SK-N-SH (cell line): ENCODE data around the gene ACAD11. TPM values are rescaled to one million over a fixed set of nuclear protein-coding genes. Genes with fewer than 3 reads are reported as not detected.

ENCODE experiments used
- CTCF ChIA-PET: fragments of 300-600, 350-600 bp; formaldehyde crosslinking; extraction: SDS; loops from one replicate; lab custom pipeline; 2021; lab: Yijun Ruan, JAX
- POLR2A ChIA-PET: fragments of 350-600 bp; sonication (Branson Sonifier 250); formaldehyde crosslinking; extraction: SDS; loops from one replicate; lab custom pipeline; 2020; ENCODE audit warnings: antibody characterized with exemption, inconsistent platforms; lab: Yijun Ruan, JAX
- DNase-seq: peaks from one replicate; pipeline ENCODE4 v3.0.0; 2012
- H2AFZ ChIP-seq: fragments of 200-600 bp; sonication (generic); 2 replicates; pipeline ENCODE4 v1.8.1; 2016; ENCODE audit warnings: antibody characterized with exemption, mild to moderate bottlenecking, low read depth
- H3F3A ChIP-seq: fragments of 200-600 bp; sonication (generic); replicated peaks from 2 replicates; pipeline ENCODE3; 2016; ENCODE audit warnings: antibody characterized with exemption, mild to moderate bottlenecking; ENCODE audit not compliant: insufficient read depth
- H3K27ac ChIP-seq, 2 experiments: fragments of 200-500 bp in 1 of 2; fragments of 200-600 bp in 1 of 2; sonication (Bioruptor generic) in 1 of 2; sonication (generic), shearing (Covaris generic) in 1 of 2; 2 replicates each; pipeline versions ENCODE4 v1.5.1 to v1.6.1; 2014 to 2016; ENCODE audit warnings: low read depth in 2 of 2, inconsistent platforms in 1 of 2, low read length in 1 of 2, mild to moderate bottlenecking in 1 of 2, mixed read lengths in 1 of 2
- H3K27me3 ChIP-seq: fragments of 200-600 bp; sonication (generic), shearing (Covaris generic); 2 replicates; pipeline ENCODE4 v1.6.1; 2016; ENCODE audit warnings: mixed run types; ENCODE audit not compliant: insufficient read depth
- H3K36me3 ChIP-seq, 2 experiments: fragments of 200-500 bp in 1 of 2; fragments of 200-600 bp in 1 of 2; sonication (Bioruptor generic) in 1 of 2; sonication (generic) in 1 of 2; replicated peaks in 1 of 2; 2 replicates each; pipeline versions ENCODE3 to v1.5.1; 2014 to 2016; ENCODE audit warnings: low read length in 1 of 2, mild to moderate bottlenecking in 1 of 2; ENCODE audit not compliant: insufficient read depth in 2 of 2, control insufficient read depth in 1 of 2
- H3K4me1 ChIP-seq, 2 experiments: fragments of 200-500 bp in 1 of 2; fragments of 200-600 bp in 1 of 2; sonication (Bioruptor generic) in 1 of 2; sonication (generic), shearing (Covaris generic) in 1 of 2; 2 replicates each; pipeline versions ENCODE4 v1.5.1 to v1.6.1; 2014 to 2016; ENCODE audit warnings: low read depth in 1 of 2, low read length in 1 of 2, mixed run types in 1 of 2; ENCODE audit not compliant: insufficient read depth in 2 of 2, control insufficient read depth in 1 of 2
- H3K4me2 ChIP-seq: fragments of 200-600 bp; sonication (generic), shearing (Covaris generic); 2 replicates; pipeline ENCODE4 v1.6.1; 2017; ENCODE audit warnings: mixed run types
- H3K4me3 ChIP-seq, 2 experiments: fragments of 200-500 bp in 1 of 2; fragments of 200-600 bp in 1 of 2; sonication (Bioruptor generic) in 1 of 2; sonication (generic), shearing (Covaris generic) in 1 of 2; 2 replicates each; pipeline versions ENCODE4 v1.5.1 to v1.8.1; 2014 to 2016; ENCODE audit warnings: low read depth in 2 of 2, inconsistent platforms in 1 of 2, low read length in 1 of 2, mild to moderate bottlenecking in 1 of 2, mixed read lengths in 1 of 2, moderate library complexity in 1 of 2
- H3K79me2 ChIP-seq: fragments of 200-600 bp; sonication (generic); 2 replicates; pipeline ENCODE4 v1.8.1; 2017; ENCODE audit warnings: mild to moderate bottlenecking; ENCODE audit not compliant: insufficient read depth
- H3K9ac ChIP-seq: fragments of 200-600 bp; sonication (generic); 2 replicates; pipeline ENCODE4 v1.6.1; 2017; ENCODE audit warnings: mixed run types
- H3K9me2 ChIP-seq: fragments of 200-600 bp; sonication (generic); 2 replicates; pipeline ENCODE4 v1.6.1; 2017; ENCODE audit warnings: mixed run types
- H3K9me3 ChIP-seq: fragments of 200-600 bp; sonication (generic); 2 replicates; pipeline ENCODE4 v1.6.1; 2017; ENCODE audit warnings: mixed run types, mild to moderate bottlenecking, moderate library complexity
- H4K20me1 ChIP-seq: fragments of 200-600 bp; sonication (generic); 2 replicates; pipeline ENCODE4 v1.6.1; 2017; ENCODE audit warnings: mild to moderate bottlenecking, mixed run types; ENCODE audit not compliant: insufficient read depth
- CTCF ChIP-seq: fragments of 200-600 bp; sonication (generic); IDR thresholded peaks from 2 replicates; pipeline ENCODE4 v1.6.1; 2017; ENCODE audit warnings: antibody characterized with exemption, mild to moderate bottlenecking, moderate library complexity
- ELF1 ChIP-seq: IDR thresholded peaks from 2 replicates; pipeline ENCODE4 v1.4.0; 2012
- EP300 ChIP-seq, 2 experiments: IDR thresholded peaks; 2 replicates each; pipeline versions ENCODE4 v1.4.0 to v1.6.1; 2012; ENCODE audit warnings: borderline replicate concordance in 1 of 2, low read depth in 1 of 2, low read length in 1 of 2
- FOXJ3 ChIP-seq: sonication (generic); formaldehyde crosslinking; IDR thresholded peaks from 2 replicates; pipeline ENCODE4 v1.5.1; 2020; ENCODE audit warnings: mild to moderate bottlenecking, missing genetic modification reagents
- FOXM1 ChIP-seq: IDR thresholded peaks from 2 replicates; pipeline ENCODE4 v1.4.0; 2012; ENCODE audit warnings: low read depth, mild to moderate bottlenecking
- GABPA ChIP-seq: IDR thresholded peaks from 2 replicates; pipeline ENCODE4 v1.4.0; 2012; ENCODE audit warnings: low read depth, mild to moderate bottlenecking
- JUND ChIP-seq: IDR thresholded peaks from 2 replicates; pipeline ENCODE4 v1.4.0; 2012
- MAX ChIP-seq: IDR thresholded peaks from 2 replicates; pipeline ENCODE4 v1.4.0; 2012; ENCODE audit warnings: low read depth
- NFIC ChIP-seq: IDR thresholded peaks from 2 replicates; pipeline ENCODE4 v1.4.0; 2012; ENCODE audit warnings: borderline replicate concordance
- REST ChIP-seq: IDR thresholded peaks from 2 replicates; pipeline ENCODE4 v1.6.1; 2012; ENCODE audit warnings: mild to moderate bottlenecking, low read depth, low read length, moderate library complexity
- RFX5 ChIP-seq: IDR thresholded peaks from 2 replicates; pipeline ENCODE4 v1.6.1; 2012; ENCODE audit warnings: mild to moderate bottlenecking, improper control_type of control experiment, low read length
- SMC3 ChIP-seq: IDR thresholded peaks from 2 replicates; pipeline ENCODE4 v1.6.1; 2012; ENCODE audit warnings: low read depth, low read length, improper control_type of control experiment
- TEAD4 ChIP-seq: IDR thresholded peaks from 2 replicates; pipeline ENCODE4 v1.4.0; 2012; ENCODE audit warnings: mild to moderate bottlenecking, borderline replicate concordance; ENCODE audit not compliant: insufficient read depth
- WGBS: methylation state at CpG from one replicate; pipeline ENCODE4 v1.1.6; 2017; ENCODE audit warnings: low lambda C conversion rate; 5-methylcytosine and 5-hydroxymethylcytosine counted together
- polyA plus RNA-seq, 3 experiments: library from polyadenylated mRNA; depleted of rRNA; stranded (reverse); fragments of >200 nt; gene quantifications; 2 replicates each; pipeline ENCODE4 v1.2.3, GENCODE V29; 2012

ACAD11 gene
- polyA plus RNA-seq, 1 of the 3 experiments (the other 2 are of a cell fraction), result 16.3 TPM

GRCh38 chr3:132537297-132537696, 122.3 kb downstream of the ACAD11 start:
- Histone ChIP-seq H3K9me2 (no peaks in the 10 kb centered on the region), H4K20me1 (no peaks in the 10 kb centered on the region), H3K9me3 (no peaks in the 10 kb centered on the region), H3K4me3 (no peak overlapping the region), H3K36me3 (peaks cover 51 to 57% of the 10 kb centered on the region in 2 experiments), H3K4me2 (no peak overlapping the region), H3F3A (peaks cover 19% of the 10 kb centered on the region), H2AFZ (no peak overlapping the region), H3K4me1 (peaks cover 0 to 9% of the 10 kb centered on the region in 2 experiments; a peak in 1 of 4 replicates), H3K27ac (no peak overlapping the region), H3K9ac (no peak overlapping the region), H3K79me2 (0 out of 2 replicates have a peak, but pooled peaks cover 4% of the 10 kb centered on the region), H3K27me3 (no peaks in the 10 kb centered on the region)
- no peak for TF ChIP-seq EP300 (IDR thresholded peaks at IDR 0.05; ENCODE audit: borderline replicate concordance in 1 of 2, low read depth in 1 of 2, low read length in 1 of 2)
- peak; percentile 42 for TF ChIP-seq CTCF
- no peak for TF ChIP-seq NFIC
- TF ChIP-seq FOXM1, result no peak
- no peak for TF ChIP-seq SMC3
- no peak for TF ChIP-seq REST
- ChIA-PET CTCF (interaction anchor here (0.5 to 6.6 kb wide), 13 partner anchors 10 to 186 kb away, joined by 3 to 121 read pairs (median 7); no protein-coding TSS in a partner anchor), POLR2A (no interaction called here)
- no peak for DNase-seq
- WGBS, result 95% methylated on average over 1 of the region's 1 CpG

GRCh38 chr3:132536442-132537153, 123.0 kb downstream of the ACAD11 start:
- 0 out of 2 replicates have a peak, but pooled peaks cover 4% of the 10 kb centered on the region for H3K79me2 ChIP-seq
- no peak overlapping the region for H3K4me3 ChIP-seq
- DNase-seq, result no peak
- no peak overlapping the region for H2AFZ ChIP-seq
- no peak for TF ChIP-seq FOXJ3 (CRISPR knock-in tag)
- no peak for TF ChIP-seq TEAD4
- TF ChIP-seq RFX5, result no peak
- no peak for TF ChIP-seq GABPA
- TF ChIP-seq JUND, result no peak
- TF ChIP-seq MAX, result no peak
- no peak for TF ChIP-seq ELF1
- H3K27ac ChIP-seq, result peak overlapping the region in 1 of 2 experiments; percentile 39; a peak in 2 of 4 replicates
- no peaks in the 10 kb centered on the region for H3K27me3 ChIP-seq
- H3K9ac ChIP-seq, result peak overlapping the region; percentile 29; the same call in 1 of the 2 replicates
- no peaks in the 10 kb centered on the region for H4K20me1 ChIP-seq
- H3K4me1 ChIP-seq, result peaks cover 0 to 6% of the 10 kb centered on the region in 2 experiments; a peak in 1 of 4 replicates
- 98% methylated on average over 3 of the region's 3 CpGs for WGBS
- no peak overlapping the region for H3K4me2 ChIP-seq
- peaks cover 58 to 60% of the 10 kb centered on the region in 2 experiments for H3K36me3 ChIP-seq
- ChIA-PET CTCF (interaction anchor here (0.5 to 6.6 kb wide), 49 partner anchors 10 to 185 kb away, joined by 3 to 121 read pairs (median 4); partner anchors contain the start of genes ACAD11, NPHP3 and UBA5), POLR2A (no interaction called here)
- peaks cover 18% of the 10 kb centered on the region for H3F3A ChIP-seq
- H3K9me2 ChIP-seq, result no peaks in the 10 kb centered on the region
- no peaks in the 10 kb centered on the region for H3K9me3 ChIP-seq
